ENCODE data around the gene TMEM186.

- TF ChIP-seq, protein P1, sequence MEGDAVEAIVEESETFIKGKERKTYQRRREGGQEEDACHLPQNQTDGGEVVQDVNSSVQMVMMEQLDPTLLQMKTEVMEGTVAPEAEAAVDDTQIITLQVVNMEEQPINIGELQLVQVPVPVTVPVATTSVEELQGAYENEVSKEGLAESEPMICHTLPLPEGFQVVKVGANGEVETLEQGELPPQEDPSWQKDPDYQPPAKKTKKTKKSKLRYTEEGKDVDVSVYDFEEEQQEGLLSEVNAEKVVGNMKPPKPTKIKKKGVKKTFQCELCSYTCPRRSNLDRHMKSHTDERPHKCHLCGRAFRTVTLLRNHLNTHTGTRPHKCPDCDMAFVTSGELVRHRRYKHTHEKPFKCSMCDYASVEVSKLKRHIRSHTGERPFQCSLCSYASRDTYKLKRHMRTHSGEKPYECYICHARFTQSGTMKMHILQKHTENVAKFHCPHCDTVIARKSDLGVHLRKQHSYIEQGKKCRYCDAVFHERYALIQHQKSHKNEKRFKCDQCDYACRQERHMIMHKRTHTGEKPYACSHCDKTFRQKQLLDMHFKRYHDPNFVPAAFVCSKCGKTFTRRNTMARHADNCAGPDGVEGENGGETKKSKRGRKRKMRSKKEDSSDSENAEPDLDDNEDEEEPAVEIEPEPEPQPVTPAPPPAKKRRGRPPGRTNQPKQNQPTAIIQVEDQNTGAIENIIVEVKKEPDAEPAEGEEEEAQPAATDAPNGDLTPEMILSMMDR (conservative IDR thresholded peaks at IDR 0.05; ENCODE audit: low read depth in 2 of 2), result no peak
- TF ChIP-seq CREB1 (CRISPR knock-in tag; IDR thresholded peaks at IDR 0.05; ENCODE audit: low read depth) (no peak), ZNF331 (CRISPR knock-in tag; IDR thresholded peaks at IDR 0.05; ENCODE audit: low read depth) (no peak), EZH2phosphoT487 (IDR thresholded peaks at IDR 0.05; ENCODE audit: unreplicated experiment) (no peak), POLR2AphosphoS5 (IDR thresholded peaks at IDR 0.05; ENCODE audit: low read depth) (no peak), EZH2 (IDR thresholded peaks at IDR 0.05; ENCODE audit: low read depth, unreplicated experiment) (no peak), JUNB (IDR thresholded peaks at IDR 0.05; ENCODE audit: unreplicated experiment) (no peak), ZNF114 (CRISPR knock-in tag; IDR thresholded peaks at IDR 0.05) (no peak)
- TF ChIP-seq, protein P2, sequence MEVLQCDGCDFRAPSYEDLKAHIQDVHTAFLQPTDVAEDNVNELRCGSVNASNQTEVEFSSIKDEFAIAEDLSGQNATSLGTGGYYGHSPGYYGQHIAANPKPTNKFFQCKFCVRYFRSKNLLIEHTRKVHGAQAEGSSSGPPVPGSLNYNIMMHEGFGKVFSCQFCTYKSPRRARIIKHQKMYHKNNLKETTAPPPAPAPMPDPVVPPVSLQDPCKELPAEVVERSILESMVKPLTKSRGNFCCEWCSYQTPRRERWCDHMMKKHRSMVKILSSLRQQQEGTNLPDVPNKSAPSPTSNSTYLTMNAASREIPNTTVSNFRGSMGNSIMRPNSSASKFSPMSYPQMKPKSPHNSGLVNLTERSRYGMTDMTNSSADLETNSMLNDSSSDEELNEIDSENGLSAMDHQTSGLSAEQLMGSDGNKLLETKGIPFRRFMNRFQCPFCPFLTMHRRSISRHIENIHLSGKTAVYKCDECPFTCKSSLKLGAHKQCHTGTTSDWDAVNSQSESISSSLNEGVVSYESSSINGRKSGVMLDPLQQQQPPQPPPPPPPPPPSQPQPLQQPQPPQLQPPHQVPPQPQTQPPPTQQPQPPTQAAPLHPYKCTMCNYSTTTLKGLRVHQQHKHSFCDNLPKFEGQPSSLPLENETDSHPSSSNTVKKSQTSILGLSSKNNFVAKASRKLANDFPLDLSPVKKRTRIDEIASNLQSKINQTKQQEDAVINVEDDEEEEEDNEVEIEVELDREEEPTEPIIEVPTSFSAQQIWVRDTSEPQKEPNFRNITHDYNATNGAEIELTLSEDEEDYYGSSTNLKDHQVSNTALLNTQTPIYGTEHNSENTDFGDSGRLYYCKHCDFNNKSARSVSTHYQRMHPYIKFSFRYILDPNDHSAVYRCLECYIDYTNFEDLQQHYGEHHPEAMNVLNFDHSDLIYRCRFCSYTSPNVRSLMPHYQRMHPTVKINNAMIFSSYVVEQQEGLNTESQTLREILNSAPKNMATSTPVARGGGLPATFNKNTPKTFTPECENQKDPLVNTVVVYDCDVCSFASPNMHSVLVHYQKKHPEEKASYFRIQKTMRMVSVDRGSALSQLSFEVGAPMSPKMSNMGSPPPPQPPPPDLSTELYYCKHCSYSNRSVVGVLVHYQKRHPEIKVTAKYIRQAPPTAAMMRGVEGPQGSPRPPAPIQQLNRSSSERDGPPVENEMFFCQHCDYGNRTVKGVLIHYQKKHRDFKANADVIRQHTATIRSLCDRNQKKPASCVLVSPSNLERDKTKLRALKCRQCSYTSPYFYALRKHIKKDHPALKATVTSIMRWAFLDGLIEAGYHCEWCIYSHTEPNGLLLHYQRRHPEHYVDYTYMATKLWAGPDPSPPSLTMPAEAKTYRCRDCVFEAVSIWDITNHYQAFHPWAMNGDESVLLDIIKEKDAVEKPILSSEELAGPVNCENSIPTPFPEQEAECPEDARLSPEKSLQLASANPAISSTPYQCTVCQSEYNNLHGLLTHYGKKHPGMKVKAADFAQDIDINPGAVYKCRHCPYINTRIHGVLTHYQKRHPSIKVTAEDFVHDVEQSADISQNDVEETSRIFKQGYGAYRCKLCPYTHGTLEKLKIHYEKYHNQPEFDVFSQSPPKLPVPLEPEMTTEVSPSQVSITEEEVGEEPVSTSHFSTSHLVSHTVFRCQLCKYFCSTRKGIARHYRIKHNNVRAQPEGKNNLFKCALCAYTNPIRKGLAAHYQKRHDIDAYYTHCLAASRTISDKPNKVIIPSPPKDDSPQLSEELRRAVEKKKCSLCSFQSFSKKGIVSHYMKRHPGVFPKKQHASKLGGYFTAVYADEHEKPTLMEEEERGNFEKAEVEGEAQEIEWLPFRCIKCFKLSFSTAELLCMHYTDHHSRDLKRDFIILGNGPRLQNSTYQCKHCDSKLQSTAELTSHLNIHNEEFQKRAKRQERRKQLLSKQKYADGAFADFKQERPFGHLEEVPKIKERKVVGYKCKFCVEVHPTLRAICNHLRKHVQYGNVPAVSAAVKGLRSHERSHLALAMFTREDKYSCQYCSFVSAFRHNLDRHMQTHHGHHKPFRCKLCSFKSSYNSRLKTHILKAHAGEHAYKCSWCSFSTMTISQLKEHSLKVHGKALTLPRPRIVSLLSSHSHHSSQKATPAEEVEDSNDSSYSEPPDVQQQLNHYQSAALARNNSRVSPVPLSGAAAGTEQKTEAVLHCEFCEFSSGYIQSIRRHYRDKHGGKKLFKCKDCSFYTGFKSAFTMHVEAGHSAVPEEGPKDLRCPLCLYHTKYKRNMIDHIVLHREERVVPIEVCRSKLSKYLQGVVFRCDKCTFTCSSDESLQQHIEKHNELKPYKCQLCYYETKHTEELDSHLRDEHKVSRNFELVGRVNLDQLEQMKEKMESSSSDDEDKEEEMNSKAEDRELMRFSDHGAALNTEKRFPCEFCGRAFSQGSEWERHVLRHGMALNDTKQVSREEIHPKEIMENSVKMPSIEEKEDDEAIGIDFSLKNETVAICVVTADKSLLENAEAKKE (CRISPR knock-in tag; IDR thresholded peaks at IDR 0.05), result no peak
- TF ChIP-seq, protein P3, sequence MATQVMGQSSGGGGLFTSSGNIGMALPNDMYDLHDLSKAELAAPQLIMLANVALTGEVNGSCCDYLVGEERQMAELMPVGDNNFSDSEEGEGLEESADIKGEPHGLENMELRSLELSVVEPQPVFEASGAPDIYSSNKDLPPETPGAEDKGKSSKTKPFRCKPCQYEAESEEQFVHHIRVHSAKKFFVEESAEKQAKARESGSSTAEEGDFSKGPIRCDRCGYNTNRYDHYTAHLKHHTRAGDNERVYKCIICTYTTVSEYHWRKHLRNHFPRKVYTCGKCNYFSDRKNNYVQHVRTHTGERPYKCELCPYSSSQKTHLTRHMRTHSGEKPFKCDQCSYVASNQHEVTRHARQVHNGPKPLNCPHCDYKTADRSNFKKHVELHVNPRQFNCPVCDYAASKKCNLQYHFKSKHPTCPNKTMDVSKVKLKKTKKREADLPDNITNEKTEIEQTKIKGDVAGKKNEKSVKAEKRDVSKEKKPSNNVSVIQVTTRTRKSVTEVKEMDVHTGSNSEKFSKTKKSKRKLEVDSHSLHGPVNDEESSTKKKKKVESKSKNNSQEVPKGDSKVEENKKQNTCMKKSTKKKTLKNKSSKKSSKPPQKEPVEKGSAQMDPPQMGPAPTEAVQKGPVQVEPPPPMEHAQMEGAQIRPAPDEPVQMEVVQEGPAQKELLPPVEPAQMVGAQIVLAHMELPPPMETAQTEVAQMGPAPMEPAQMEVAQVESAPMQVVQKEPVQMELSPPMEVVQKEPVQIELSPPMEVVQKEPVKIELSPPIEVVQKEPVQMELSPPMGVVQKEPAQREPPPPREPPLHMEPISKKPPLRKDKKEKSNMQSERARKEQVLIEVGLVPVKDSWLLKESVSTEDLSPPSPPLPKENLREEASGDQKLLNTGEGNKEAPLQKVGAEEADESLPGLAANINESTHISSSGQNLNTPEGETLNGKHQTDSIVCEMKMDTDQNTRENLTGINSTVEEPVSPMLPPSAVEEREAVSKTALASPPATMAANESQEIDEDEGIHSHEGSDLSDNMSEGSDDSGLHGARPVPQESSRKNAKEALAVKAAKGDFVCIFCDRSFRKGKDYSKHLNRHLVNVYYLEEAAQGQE (IDR thresholded peaks at IDR 0.05; ENCODE audit: unreplicated experiment), result no peak
Observed at GRCh38 chr16:8798174-8798527, 712 bp upstream of the TMEM186 start.

Data from GM23338 (cell line).